SU-DHL-6 (cell line): ENCODE results near the gene CC2D2B.
A peak's percentile ranks its signal among the peaks of the same experiment; 100 is the strongest.
"Not testable (repeated sequence)": the region's sequence is repeated elsewhere in the genome, so short reads cannot be mapped to it uniquely, and the experiment has no call there.

Experiments
- H2AFZ ChIP-seq: fragments of 200-600 bp; sonication (generic); 2 replicates; pipeline ENCODE4 v1.6.1; 2014; ENCODE audit warnings: low read depth, mild to moderate bottlenecking, moderate library complexity, mixed read lengths, antibody characterized with exemption, low read length; ENCODE audit not compliant: severe bottlenecking
- H3F3A ChIP-seq: fragments of 200-600 bp; shearing (Covaris generic); 2 replicates; pipeline ENCODE4 v1.6.0; 2016; ENCODE audit warnings: antibody characterized with exemption, mild to moderate bottlenecking; ENCODE audit not compliant: insufficient read depth
- H3K27ac ChIP-seq: fragments of 200-600 bp; sonication (generic); 2 replicates; pipeline ENCODE4 v1.5.1; 2016; ENCODE audit warnings: low read depth, mild to moderate bottlenecking, low read length, moderate library complexity, mixed read lengths
- H3K27me3 ChIP-seq: fragments of 200-600 bp; sonication (generic), shearing (Covaris generic); 2 replicates; pipeline ENCODE4 v1.6.0; 2014; ENCODE audit warnings: mild to moderate bottlenecking, low read length
- H3K36me3 ChIP-seq: fragments of 200-600 bp; sonication (generic); 2 replicates; pipeline ENCODE4 v1.6.1; 2014; ENCODE audit warnings: mild to moderate bottlenecking, low read length, mixed read lengths
- H3K4me2 ChIP-seq: fragments of 300-600, 200-600 bp; shearing (Covaris generic), sonication (generic); 2 replicates; pipeline ENCODE4 v1.6.0; 2014; ENCODE audit warnings: low read length, low read depth, mild to moderate bottlenecking; ENCODE audit not compliant: poor library complexity, severe bottlenecking
- H3K4me3 ChIP-seq: fragments of 200-600 bp; sonication (generic); 2 replicates; pipeline ENCODE4 v1.5.1; 2014; ENCODE audit warnings: antibody characterized with exemption, low read length, mild to moderate bottlenecking, mixed read lengths; ENCODE audit not compliant: insufficient read depth, poor library complexity, severe bottlenecking
- H3K79me2 ChIP-seq: fragments of 200-600 bp; sonication (generic); 2 replicates; pipeline ENCODE4 v1.6.1; 2014; ENCODE audit warnings: mild to moderate bottlenecking, low read length, moderate library complexity; ENCODE audit not compliant: insufficient read depth
- H3K9ac ChIP-seq: fragments of 200-600 bp; sonication (generic); 2 replicates; pipeline ENCODE4 v1.7.0; 2014; ENCODE audit warnings: mild to moderate bottlenecking, low read length
- H3K9me2 ChIP-seq: fragments of 200-600 bp; sonication (generic); replicated peaks from 2 replicates; pipeline ENCODE4 v1.6.1; 2014; ENCODE audit warnings: low read length; ENCODE audit not compliant: insufficient read depth
- H3K9me3 ChIP-seq: fragments of 200-600 bp; sonication (generic); 2 replicates; pipeline ENCODE4 v1.6.1; 2014; ENCODE audit warnings: low read length, mixed read lengths; ENCODE audit not compliant: insufficient read depth
- H4K20me1 ChIP-seq: fragments of 200-600 bp; sonication (generic); 2 replicates; pipeline ENCODE4 v1.6.1; 2014; ENCODE audit warnings: low read depth, mild to moderate bottlenecking, antibody characterized with exemption, low read length, moderate library complexity, mixed read lengths
- EZH2phosphoT487 ChIP-seq: fragments of 200-600 bp; sonication (generic), shearing (Covaris generic); conservative IDR thresholded peaks from 2 replicates; pipeline ENCODE4 v1.6.1; 2018; ENCODE audit warnings: mild to moderate bottlenecking, antibody characterized with exemption, low read length, moderate library complexity, mixed read lengths
- TF ChIP-seq, protein P1 (sequence below): fragments of 200-600 bp; sonication (generic); IDR thresholded peaks from one replicate; pipeline ENCODE4 v1.5.1; 2017; ENCODE audit warnings: antibody characterized with exemption, mild to moderate bottlenecking, low read length, moderate library complexity; ENCODE audit not compliant: insufficient read depth, poor library complexity, severe bottlenecking

The CC2D2B gene

DNA sequence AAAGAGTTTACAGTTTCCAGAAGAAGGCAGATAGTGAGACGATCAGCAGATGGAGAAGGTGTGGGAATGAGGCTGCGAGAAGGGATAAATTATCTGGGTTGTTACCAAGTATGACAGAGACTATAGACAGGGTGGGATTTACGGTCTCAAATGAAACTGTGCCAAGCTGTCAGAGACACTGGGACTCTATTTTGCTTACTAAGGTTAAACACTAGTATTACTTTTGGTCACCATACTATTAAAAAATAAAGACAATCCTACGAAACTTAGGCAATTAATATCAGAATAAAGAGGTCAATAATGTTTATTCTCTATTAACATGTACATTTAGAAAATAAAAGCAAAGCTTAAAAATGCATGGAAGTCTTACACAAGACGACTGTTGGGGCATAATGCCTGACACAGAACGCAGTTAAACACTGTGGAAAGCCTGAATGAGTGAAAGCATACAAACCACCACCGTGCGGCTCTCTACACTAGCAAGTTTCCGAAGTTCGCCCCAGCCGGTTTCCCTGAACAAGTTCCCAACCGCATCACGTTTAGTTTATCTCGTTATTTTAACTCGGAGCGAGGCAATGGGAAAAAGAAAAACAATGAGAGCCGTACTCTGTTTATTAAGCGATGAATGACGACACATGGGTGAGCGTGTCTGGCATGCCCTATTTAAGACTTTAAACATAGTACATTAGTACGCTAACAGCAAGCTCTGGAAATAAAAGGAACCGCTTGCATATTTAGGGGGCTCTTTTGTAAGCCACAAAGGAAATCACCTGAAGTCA lies 909 bp upstream of the CC2D2B start:
- Histone ChIP-seq H3K4me2 (peak overlapping the region; percentile 76), H3K4me3 (peak overlapping the region; percentile 86), H3K36me3 (0 out of 2 replicates have a peak, but pooled peaks cover 4% of the 10 kb centered on the region), H3K27me3 (no peaks in the 10 kb centered on the region), H3K9me2 (no peaks in the 10 kb centered on the region), H3K9ac (peak overlapping the region; percentile 80), H3K27ac (peak overlapping the region; percentile 34), H4K20me1 (no peaks in the 10 kb centered on the region), H3K9me3 (no peaks in the 10 kb centered on the region), H3K79me2 (peaks cover 12% of the 10 kb centered on the region; the same call in 1 of the 2 replicates), H2AFZ (peak overlapping the region; percentile 97), H3F3A (no peaks in the 10 kb centered on the region)
- no peak for TF ChIP-seq EZH2phosphoT487
- TF ChIP-seq, protein P1, sequence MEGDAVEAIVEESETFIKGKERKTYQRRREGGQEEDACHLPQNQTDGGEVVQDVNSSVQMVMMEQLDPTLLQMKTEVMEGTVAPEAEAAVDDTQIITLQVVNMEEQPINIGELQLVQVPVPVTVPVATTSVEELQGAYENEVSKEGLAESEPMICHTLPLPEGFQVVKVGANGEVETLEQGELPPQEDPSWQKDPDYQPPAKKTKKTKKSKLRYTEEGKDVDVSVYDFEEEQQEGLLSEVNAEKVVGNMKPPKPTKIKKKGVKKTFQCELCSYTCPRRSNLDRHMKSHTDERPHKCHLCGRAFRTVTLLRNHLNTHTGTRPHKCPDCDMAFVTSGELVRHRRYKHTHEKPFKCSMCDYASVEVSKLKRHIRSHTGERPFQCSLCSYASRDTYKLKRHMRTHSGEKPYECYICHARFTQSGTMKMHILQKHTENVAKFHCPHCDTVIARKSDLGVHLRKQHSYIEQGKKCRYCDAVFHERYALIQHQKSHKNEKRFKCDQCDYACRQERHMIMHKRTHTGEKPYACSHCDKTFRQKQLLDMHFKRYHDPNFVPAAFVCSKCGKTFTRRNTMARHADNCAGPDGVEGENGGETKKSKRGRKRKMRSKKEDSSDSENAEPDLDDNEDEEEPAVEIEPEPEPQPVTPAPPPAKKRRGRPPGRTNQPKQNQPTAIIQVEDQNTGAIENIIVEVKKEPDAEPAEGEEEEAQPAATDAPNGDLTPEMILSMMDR: no peak

DNA sequence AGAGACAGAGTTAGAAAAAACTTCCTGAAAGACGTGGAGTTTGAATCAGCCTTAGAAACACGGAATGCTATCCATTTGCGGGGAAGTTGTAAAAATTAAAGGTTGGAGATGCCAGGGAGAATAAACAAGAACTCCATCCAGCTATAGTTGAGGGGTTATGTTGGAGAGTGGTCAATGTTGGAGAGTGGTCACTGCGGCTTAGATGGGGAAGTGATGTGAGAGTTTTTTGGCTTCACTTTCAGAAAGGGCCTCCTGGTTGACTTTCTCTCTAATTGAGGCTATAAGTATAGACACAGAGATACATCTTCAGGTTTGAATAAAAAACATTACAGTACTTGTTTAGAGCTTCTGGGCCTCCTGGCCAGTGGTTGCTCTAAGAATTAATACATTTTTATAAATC lies 675 bp downstream of the CC2D2B start:
- peaks cover 12% of the 10 kb centered on the region; the same call in 1 of the 2 replicates for H3K79me2 ChIP-seq
- H4K20me1 ChIP-seq: no peaks in the 10 kb centered on the region
- H2AFZ ChIP-seq: peak overlapping the region; percentile 97
- H3K9me3 ChIP-seq: no peaks in the 10 kb centered on the region
- H3K27ac ChIP-seq: no peak overlapping the region
- 0 out of 2 replicates have a peak, but pooled peaks cover 4% of the 10 kb centered on the region for H3K36me3 ChIP-seq
- no peaks in the 10 kb centered on the region for H3K9me2 ChIP-seq
- no peaks in the 10 kb centered on the region for H3K27me3 ChIP-seq
- no peak overlapping the region for H3K4me3 ChIP-seq
- H3K9ac ChIP-seq: no peak overlapping the region
- no peak for TF ChIP-seq EZH2phosphoT487
- TF ChIP-seq, protein P1: no peak
- no peaks in the 10 kb centered on the region for H3F3A ChIP-seq
- H3K4me2 ChIP-seq: peak overlapping the region; percentile 76

DNA sequence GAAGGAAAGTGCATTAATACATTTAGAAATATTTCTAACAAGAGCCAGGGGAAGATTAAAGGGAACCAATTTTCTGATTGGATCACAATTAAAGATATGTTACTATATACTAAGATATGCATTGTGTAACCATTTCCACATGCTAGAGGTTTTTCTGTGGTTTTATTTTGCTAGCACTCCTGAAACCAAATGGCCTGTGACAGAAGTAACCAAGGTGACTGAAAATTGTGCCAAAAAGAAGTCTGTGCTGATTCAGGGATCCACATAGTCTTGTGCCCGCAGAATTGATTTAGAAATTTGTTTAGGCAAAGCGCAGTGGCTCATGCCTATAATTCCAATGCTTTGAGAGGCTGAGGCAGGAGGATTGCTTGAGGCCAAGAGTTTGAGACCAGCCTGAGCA lies 1.8 kb downstream of the CC2D2B start:
- no peak overlapping the region for H2AFZ ChIP-seq
- H3K27me3 ChIP-seq: no peaks in the 10 kb centered on the region
- no peaks in the 10 kb centered on the region for H4K20me1 ChIP-seq
- peaks cover 12% of the 10 kb centered on the region; the same call in 1 of the 2 replicates for H3K79me2 ChIP-seq
- no peaks in the 10 kb centered on the region for H3K36me3 ChIP-seq
- H3K9me2 ChIP-seq: no peaks in the 10 kb centered on the region
- TF ChIP-seq, protein P1: no peak
- no peak for TF ChIP-seq EZH2phosphoT487
- no peak overlapping the region for H3K4me3 ChIP-seq
- H3K9me3 ChIP-seq: no peaks in the 10 kb centered on the region
- no peak overlapping the region for H3K9ac ChIP-seq
- no peak overlapping the region for H3K27ac ChIP-seq
- H3K4me2 ChIP-seq: no peak overlapping the region
- no peaks in the 10 kb centered on the region for H3F3A ChIP-seq

DNA sequence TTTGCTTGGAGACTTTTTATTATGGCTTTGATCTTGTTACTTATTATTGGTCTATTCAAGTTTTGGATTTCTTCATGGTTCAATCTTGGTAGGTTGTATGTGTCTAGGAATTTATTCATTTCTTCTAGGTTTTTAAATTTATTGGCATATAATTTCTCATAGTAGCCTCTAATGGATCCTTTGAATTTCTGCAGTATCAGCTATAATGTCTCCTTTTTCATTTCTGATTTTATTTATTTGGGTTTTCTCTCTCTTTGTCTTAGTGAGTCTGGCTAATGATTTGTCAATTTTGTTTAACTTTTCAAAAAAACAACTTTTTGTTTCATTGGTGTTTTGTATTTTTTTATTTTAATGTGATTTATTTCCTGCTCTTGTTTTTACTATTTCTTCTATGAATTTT lies 8.3 kb downstream of the CC2D2B start:
- H3K9me3 ChIP-seq, H3K9me2 ChIP-seq, H2AFZ ChIP-seq, H3K79me2 ChIP-seq, H3K4me3 ChIP-seq, H3K36me3 ChIP-seq, H4K20me1 ChIP-seq, H3K27ac ChIP-seq, H3K27me3 ChIP-seq, H3K9ac ChIP-seq, H3F3A ChIP-seq, H3K4me2 ChIP-seq: not testable (repeated sequence)
